Brain microvascular endothelial cell (primary cell): ENCODE results near the gene TRPM2.
A peak's percentile ranks its signal among the peaks of the same experiment; 100 is the strongest.
"Not testable (repeated sequence)": the region's sequence is repeated elsewhere in the genome, so short reads cannot be mapped to it uniquely, and the experiment has no call there.

Experiments
- DNase-seq: peaks from one replicate; pipeline ENCODE4 v3.0.0-alpha.2; 2020
- H3K27ac ChIP-seq: fragments of 250-450 bp; sonication (Bioruptor Pico); 2 replicates; pipeline ENCODE4 v1.5.1; 2020; ENCODE audit warnings: mild to moderate bottlenecking, moderate library complexity
- H3K27me3 ChIP-seq: fragments of 250-450 bp; sonication (Bioruptor Pico); replicated peaks from 2 replicates; pipeline ENCODE4 v1.5.1; 2020; ENCODE audit warnings: mild to moderate bottlenecking
- H3K36me3 ChIP-seq: fragments of 250-450 bp; sonication (Bioruptor Pico); replicated peaks from 2 replicates; pipeline ENCODE4 v1.5.1; 2020; ENCODE audit warnings: mild to moderate bottlenecking
- H3K4me3 ChIP-seq: 2 replicates; pipeline ENCODE4 v1.5.1; 2011; ENCODE audit warnings: low read depth, mild to moderate bottlenecking, control low read depth, low read length, moderate library complexity
- in situ Hi-C: cut with HindIII; loops from 2 replicates; pipeline ENCODE4 v1.10.0; 2017; ENCODE audit warnings: low sequenced_read_pairs, low pct_ligation_motif_present
- TF ChIP-seq, protein P1 (sequence below): IDR thresholded peaks from 2 replicates; pipeline ENCODE4 v1.5.1; 2011; ENCODE audit warnings: low read depth, mild to moderate bottlenecking, moderate library complexity, low read length, control low read depth, inconsistent platforms; ENCODE audit errors: missing control alignments

The TRPM2 gene

GRCh38 chr21:44334329-44335030 lies 18.9 kb upstream of the TRPM2 start:
- in situ Hi-C loops: no loop called here
- no peaks in the 10 kb centered on the region for H3K36me3 ChIP-seq

GRCh38 chr21:44335266-44336059 lies 18.0 kb upstream of the TRPM2 start:
- in situ Hi-C loops: no loop called here
- Histone ChIP-seq H3K27ac (no peak overlapping the region), H3K27me3 (no peaks in the 10 kb centered on the region), H3K36me3 (no peaks in the 10 kb centered on the region), H3K4me3 (no peak overlapping the region)
- TF ChIP-seq, protein P1, sequence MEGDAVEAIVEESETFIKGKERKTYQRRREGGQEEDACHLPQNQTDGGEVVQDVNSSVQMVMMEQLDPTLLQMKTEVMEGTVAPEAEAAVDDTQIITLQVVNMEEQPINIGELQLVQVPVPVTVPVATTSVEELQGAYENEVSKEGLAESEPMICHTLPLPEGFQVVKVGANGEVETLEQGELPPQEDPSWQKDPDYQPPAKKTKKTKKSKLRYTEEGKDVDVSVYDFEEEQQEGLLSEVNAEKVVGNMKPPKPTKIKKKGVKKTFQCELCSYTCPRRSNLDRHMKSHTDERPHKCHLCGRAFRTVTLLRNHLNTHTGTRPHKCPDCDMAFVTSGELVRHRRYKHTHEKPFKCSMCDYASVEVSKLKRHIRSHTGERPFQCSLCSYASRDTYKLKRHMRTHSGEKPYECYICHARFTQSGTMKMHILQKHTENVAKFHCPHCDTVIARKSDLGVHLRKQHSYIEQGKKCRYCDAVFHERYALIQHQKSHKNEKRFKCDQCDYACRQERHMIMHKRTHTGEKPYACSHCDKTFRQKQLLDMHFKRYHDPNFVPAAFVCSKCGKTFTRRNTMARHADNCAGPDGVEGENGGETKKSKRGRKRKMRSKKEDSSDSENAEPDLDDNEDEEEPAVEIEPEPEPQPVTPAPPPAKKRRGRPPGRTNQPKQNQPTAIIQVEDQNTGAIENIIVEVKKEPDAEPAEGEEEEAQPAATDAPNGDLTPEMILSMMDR: no peak
- DNase-seq: no peak

More at GRCh38 chr21:44334329-44335030, 18.9 kb upstream of the TRPM2 start:
- Histone ChIP-seq H3K4me3 (no peak overlapping the region), H3K27me3 (no peaks in the 10 kb centered on the region), H3K27ac (no peak overlapping the region)
- DNase-seq: no peak
- TF ChIP-seq, protein P1: no peak

- no peak for DNase-seq
- H3K36me3 ChIP-seq: no peaks in the 10 kb centered on the region
- H3K27me3 ChIP-seq: no peaks in the 10 kb centered on the region
- in situ Hi-C loops: no loop called here
- no peak overlapping the region for H3K4me3 ChIP-seq
- H3K27ac ChIP-seq: no peak overlapping the region
- TF ChIP-seq, protein P1: no peak
Measured at GRCh38 chr21:44337449-44337848, 16.0 kb upstream of the TRPM2 start.

GRCh38 chr21:44337941-44338895 lies 15.2 kb upstream of the TRPM2 start:
- Histone ChIP-seq H3K27ac (peak overlapping the region; percentile 24), H3K4me3 (peak overlapping the region; percentile 48), H3K27me3 (no peaks in the 10 kb centered on the region), H3K36me3 (no peaks in the 10 kb centered on the region)
- TF ChIP-seq, protein P1: peak; percentile 64
- in situ Hi-C loops: no loop called here
- peak; percentile 47 for DNase-seq

DNA sequence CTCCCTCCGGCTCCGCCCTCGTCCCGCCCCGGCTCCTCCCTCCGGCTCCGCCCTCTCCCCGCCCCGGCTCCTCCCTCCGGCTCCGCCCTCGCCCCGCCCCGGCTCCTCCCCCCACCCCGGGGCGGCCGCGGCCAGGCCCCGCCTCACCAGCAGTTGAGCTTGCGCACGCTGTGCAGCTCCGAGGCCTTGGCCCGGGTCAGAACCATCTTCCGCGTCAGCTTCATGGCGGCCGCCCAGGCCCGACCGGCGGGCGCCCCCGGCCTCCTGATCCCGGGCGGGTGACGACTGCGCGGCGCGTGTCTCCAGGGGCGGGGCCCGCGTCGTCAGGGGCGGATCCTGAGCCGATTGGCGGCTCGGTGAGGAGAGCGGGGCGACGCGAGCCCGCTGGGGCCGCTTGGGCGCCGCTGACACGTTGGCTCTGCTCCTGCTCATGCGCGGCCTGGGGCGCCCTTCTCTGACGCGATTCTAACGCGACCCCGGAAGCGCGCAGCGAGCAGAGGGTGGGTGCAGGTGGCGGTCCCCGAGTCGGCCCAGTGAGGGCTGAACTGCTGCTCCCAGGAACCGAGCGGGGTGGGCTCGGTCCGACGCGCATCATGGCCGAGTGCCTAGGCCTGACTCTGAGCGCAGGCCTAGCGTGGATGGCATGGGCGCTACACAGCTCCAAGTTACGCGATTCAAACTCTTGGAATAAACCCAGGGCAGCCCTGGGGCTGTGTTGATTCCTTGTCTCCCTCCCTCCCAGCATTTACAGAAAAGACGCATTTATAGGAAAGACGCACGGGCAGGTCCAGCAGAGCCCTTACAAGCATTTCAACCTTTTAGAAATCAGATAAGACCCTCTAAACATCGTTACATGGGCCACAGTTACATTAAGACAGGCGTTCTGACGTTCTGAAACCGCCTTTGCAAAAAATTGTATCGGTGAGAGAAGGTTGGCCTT lies 14.2 kb upstream of the TRPM2 start, which contains the start of gene CFAP410:
Gene CFAP410 (minus strand): TSS at position 420 of the 940 bp plus-strand sequence. CDS start 196 bp downstream, at position 224.
- no peaks in the 10 kb centered on the region for H3K36me3 ChIP-seq
- no peaks in the 10 kb centered on the region for H3K27me3 ChIP-seq
- DNase-seq: peak; percentile 85
- H3K27ac ChIP-seq: peak within 1 kb of the TSS; percentile 94
- in situ Hi-C loops: no loop called here
- TF ChIP-seq, protein P1: no peak
- H3K4me3 ChIP-seq: peak within 1 kb of the TSS; percentile 94

DNA sequence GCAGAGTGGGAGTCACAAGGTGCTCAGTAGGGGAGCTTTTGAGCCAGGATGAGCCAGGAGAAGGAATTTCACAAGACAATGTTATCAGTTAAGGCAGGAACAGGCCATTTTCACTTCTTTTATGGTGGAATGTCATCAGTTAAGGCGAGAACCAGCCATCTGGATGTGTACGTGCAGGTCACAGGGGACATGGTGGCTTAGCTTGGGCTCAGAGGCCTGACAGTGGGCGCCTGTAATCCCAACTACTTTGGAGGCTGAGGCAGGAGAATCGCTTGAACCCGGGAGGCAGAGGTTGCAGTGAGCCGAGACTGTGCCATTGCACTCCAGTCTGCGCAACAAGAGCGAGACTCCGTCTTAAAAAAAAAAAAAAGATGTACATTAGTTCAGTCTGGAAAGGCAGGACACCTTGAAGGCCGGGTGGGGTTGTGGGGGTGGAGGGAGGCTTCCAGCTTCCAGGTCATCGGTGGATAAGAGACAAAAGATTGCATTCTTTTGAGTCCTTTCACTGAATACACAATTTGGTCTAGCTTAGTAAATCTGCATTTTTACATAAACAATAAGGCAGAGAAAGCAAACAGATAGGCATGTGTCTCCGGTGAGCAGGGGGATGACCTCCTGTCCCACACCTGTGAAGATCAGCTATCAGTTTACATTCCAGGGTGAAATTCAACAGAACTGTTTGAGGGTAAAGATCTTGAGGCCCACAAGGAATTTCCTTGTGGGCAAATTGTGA lies 11.5 kb upstream of the TRPM2 start:
- DNase-seq, H3K27me3 ChIP-seq, H3K27ac ChIP-seq, H3K4me3 ChIP-seq, in situ Hi-C loops, H3K36me3 ChIP-seq: not testable (repeated sequence)

GRCh38 chr21:44342981-44343380 lies 10.4 kb upstream of the TRPM2 start:
- H3K27ac ChIP-seq, DNase-seq, H3K27me3 ChIP-seq, H3K4me3 ChIP-seq, in situ Hi-C loops, H3K36me3 ChIP-seq: not testable (repeated sequence)
